ENCODE data around the gene FAM110A.
"Not testable (repeated sequence)": the region's sequence is repeated elsewhere in the genome, so short reads cannot be mapped to it uniquely, and the experiment has no call there.

The FAM110A gene

GRCh38 chr20:833450-834150 lies at the start of gene FAM110A:
FAM110A (plus strand) TSS chr20:833715; CDS start chr20:844805, 11,090 bp downstream.
- peak; percentile 95 for DNase-seq (ENCODE audit: low spot score)

- DNase-seq (ENCODE audit: low spot score) = no peak
Observed at GRCh38 chr20:787825-788224, 45.7 kb upstream of the FAM110A start.

GRCh38 chr20:791056-791455 lies 42.5 kb upstream of the FAM110A start:
- DNase-seq (ENCODE audit: low spot score) = no peak

GRCh38 chr20:792248-792647 lies 41.3 kb upstream of the FAM110A start:
- no peak for DNase-seq (ENCODE audit: low spot score)

GRCh38 chr20:796921-797320 lies 36.6 kb upstream of the FAM110A start:
- DNase-seq (ENCODE audit: low spot score) = no peak

GRCh38 chr20:798746-799145 lies 34.8 kb upstream of the FAM110A start:
- DNase-seq (ENCODE audit: low spot score) = not testable (repeated sequence)

GRCh38 chr20:800026-800425 lies 33.5 kb upstream of the FAM110A start:
- not testable (repeated sequence) for DNase-seq (ENCODE audit: low spot score)

- DNase-seq (ENCODE audit: low spot score) = no peak
Observed at GRCh38 chr20:801678-802077, 31.8 kb upstream of the FAM110A start.

- DNase-seq (ENCODE audit: low spot score) = no peak
Observed at GRCh38 chr20:805713-806112, 27.8 kb upstream of the FAM110A start.

- not testable (repeated sequence) for DNase-seq (ENCODE audit: low spot score)
Observed at GRCh38 chr20:811776-812434, 21.6 kb upstream of the FAM110A start.

- not testable (repeated sequence) for DNase-seq (ENCODE audit: low spot score)
Observed at GRCh38 chr20:812435-812814, 21.1 kb upstream of the FAM110A start.

- DNase-seq (ENCODE audit: low spot score) = no peak
Observed at GRCh38 chr20:813390-813789, 20.1 kb upstream of the FAM110A start.

- no peak for DNase-seq (ENCODE audit: low spot score)
Observed at GRCh38 chr20:815226-815625, 18.3 kb upstream of the FAM110A start.

GRCh38 chr20:815914-816606 lies 17.5 kb upstream of the FAM110A start:
- DNase-seq (ENCODE audit: low spot score) = peak; percentile 72

- no peak for DNase-seq (ENCODE audit: low spot score)
Observed at GRCh38 chr20:818001-818664, 15.4 kb upstream of the FAM110A start.

GRCh38 chr20:819680-820322 lies 13.7 kb upstream of the FAM110A start:
- DNase-seq (ENCODE audit: low spot score) = no peak

GRCh38 chr20:820323-820953 lies 13.1 kb upstream of the FAM110A start:
- DNase-seq (ENCODE audit: low spot score) = no peak

- DNase-seq (ENCODE audit: low spot score) = no peak
Observed at GRCh38 chr20:821046-821730, 12.3 kb upstream of the FAM110A start.

- DNase-seq (ENCODE audit: low spot score) = no peak
Observed at GRCh38 chr20:821731-822065, 11.8 kb upstream of the FAM110A start.

GRCh38 chr20:822651-823573 lies 10.6 kb upstream of the FAM110A start:
- no peak for DNase-seq (ENCODE audit: low spot score)
